HG03025 (cell line): ENCODE results near the gene UNC5A.

Experiments used
- ATAC-seq: cut with Tn5 transposase; IDR thresholded peaks from one replicate; pipeline ENCODE4 v1.9.1; 2021; ENCODE audit warnings: mild to moderate bottlenecking, moderate library complexity; ENCODE audit not compliant: unreplicated experiment, low FRiP score

UNC5A gene

GRCh38 chr5:176888865-176889165, 78.5 kb downstream of the UNC5A start:
- ATAC-seq, result no peak

DNA sequence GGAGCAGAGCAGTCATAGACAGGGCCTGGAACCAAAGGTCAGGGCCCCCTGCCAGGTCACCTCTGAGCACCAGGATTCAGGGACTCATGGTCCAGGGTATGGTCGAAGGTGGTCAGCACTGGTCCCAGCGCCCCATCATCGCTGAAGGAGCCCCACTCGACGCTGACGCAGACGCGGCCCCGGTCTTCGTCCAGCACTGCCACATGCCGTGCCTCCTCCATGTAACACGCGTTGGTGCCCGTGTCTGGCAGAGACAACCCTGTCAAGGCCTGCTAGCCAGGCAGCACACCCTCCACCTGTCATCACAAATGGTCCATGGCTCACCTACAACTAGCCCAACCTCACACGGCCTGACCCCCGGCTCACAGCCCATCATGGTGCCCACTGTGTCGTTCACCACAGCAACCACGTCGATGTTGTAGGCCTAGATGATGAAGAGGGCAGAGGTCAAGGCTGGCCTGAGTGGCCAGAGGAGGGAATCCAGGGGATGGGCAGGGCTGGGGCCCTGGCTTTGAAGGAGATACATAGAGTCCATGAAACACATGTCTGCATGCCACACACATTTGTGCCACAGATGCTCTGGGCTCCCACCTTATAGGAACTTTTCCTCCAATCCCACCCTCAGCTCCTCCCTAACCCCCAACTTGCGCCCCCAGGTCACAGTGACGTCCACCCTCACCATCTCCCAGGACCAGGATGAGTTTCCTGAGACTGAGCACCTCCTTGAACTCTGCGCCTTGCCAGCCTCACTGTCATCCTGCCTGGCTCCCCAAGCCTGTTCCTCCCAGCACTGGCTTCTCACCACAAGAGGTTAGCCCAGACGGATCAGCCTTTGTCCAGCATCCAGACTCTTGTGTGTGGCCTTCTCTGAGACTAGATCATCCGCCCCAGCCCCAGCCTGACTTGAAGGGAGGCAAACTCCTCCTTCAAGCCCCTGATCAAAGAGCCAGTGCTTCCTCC, 79.2 kb downstream of the UNC5A start:
- ATAC-seq, result no peak

DNA sequence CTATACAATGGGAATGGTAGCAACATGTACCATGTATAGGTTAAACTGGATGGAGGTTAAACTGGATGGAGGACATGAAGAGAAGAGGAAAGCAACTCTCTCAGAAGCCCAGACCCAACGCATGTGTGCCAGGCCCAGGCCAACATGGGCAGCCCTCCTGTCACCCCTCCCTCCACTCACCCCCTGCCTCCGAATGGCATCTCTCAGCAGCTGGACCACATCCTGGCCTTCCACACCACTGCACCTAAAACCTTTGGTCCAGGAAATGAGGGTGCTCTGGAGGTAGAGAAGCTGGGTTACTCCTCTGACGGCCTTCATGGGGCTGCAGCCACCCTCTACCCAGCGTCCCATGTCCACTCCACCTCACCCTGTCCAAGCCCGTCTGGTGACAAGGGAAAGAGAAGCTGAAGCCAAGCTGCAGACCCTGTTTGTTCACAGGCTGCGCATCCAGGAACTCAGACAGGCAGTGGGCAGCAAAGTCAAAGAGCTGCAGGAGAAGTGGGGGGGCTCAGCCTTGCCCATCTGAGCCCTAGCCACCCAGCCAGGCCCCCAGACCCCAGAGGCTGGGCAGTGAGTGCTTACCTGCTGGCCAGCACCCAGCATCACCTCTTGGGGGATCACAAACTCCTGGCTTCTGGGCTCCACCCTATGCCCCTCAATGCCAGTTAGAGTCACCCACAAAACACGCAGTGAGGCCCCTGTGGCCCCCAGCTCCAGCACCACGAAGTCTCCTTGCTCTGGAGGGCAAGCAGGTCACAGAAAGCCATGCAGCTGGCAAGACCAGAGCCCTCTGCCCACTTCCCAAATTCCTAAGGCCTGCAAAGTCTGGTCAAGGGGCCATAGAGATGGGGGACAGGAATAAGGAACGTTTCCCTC, 80.3 kb downstream of the UNC5A start:
- no peak for ATAC-seq

DNA sequence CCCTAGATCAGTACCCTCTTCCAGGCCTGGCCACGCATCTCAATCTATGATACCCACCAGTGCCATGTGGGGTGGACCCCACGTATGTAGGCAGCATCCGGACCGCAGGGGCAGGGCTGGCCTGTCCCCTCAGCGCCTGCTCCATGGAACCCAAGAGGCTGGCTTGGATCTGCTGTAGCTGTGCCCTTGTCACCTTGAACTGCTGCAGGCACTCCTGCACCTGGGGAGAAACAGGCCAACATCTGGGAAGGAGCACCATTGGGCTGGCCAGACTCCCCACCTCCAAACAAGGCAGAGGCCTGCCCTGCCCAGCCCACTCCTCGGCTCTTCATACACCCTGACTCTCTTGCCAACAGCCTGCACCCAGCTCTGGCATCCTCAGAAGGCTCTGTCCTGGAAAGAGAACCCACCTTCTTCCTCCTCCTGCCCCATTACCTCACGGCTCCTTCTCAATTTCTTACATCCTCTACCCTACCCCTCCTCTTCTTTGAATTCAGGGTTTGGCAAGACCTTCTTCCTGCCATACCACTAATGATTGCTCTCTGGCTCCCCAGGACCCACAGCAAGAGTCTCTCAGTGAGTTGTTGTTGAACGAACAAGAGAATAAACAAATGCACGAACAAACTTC, 81.1 kb downstream of the UNC5A start:
- ATAC-seq, result no peak

GRCh38 chr5:176892663-176893062, 82.3 kb downstream of the UNC5A start:
- ATAC-seq, result no peak

DNA sequence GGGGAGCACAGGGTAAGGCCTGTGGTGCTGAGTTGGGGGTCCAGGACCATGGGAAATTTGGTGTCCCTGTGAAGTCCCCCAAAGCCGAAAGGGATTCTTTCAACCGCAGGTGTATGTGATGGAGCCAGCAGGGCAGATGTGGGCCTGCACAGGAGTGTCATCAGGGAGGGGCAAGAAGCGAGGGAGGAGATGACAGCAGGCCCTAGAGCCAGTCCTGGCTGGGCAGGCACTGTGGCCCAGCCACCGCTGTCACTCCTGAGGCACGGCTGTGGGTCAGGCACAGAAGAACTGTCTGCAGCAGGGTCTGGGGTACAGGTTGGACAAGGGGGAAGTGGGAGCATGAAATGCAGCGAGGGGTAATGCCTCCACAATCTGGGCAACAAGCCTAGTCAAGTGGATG, 83.9 kb downstream of the UNC5A start:
- no peak for ATAC-seq

DNA sequence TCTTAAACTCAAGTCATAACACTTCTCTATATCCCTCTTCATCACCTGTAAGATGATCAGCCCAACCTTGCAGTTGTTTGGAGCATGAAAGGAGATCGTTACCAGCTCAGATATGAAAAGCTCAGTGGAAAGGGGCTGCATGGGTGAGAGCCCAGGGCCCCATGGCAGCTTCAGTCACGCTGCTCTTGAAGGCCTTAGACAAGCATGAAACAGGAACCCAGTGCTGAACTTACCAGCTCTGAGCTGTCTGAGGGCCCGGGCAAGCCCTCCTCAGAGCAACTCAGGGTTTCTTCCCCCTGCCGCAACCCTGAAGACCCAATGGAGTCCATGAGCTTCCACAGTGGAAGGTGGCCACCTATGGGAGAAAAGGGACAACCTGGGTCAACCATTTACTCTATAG, 85.5 kb downstream of the UNC5A start:
- ATAC-seq, result no peak

DNA sequence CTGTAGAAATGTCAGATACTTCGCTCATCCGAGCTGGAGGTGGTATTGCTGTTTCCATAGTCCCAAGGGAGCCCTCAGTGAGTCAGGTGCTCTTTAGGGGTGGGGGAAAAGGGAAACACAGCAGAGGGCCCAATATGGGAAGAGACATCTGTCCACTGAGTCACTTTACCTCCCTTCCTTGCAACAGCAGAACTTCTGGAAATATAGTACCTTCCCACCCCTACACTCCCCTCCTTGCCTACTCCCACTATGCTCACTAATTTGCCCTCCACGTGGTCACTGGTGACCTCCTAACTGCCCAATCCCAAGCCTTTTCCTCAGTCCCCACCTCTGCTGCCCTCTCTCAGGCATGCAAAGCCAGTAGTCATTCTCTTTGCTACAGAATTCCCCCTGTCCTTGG, 86.9 kb downstream of the UNC5A start:
- ATAC-seq, result no peak

DNA sequence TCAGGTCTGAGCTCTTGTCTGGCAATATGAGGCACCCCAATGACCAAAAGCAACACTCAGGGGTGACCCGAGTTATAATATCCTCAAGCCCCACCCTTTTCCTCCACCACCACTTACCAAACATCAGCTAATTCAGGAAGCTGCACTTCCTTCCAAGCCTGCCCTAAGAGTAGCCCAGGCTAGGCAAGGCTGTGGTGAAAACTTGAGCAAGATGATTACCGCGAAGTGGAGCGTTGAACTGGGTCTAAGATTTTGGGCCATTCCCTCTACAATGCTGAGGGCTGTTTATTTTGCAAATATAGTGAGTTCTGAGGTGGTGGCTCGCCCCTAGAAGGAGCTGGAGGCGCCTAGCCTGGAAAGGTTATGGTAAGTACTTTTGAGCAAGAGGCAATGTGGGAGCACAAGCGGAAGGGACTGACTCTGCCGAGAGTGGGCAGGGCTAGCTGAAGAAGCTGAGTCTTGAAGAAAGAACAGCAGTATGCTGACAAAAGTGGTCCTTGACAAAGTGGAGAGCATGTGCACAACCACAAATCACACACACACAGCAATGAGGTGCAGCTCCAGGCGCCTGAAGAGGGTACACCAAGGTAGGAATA, 89.0 kb downstream of the UNC5A start, which contains the start of gene HK3:
HK3 (minus strand) TSS at position 51 of the 596 bp plus-strand sequence. CDS start 3,187 bp downstream, outside the sequence.
- ATAC-seq, result no peak

DNA sequence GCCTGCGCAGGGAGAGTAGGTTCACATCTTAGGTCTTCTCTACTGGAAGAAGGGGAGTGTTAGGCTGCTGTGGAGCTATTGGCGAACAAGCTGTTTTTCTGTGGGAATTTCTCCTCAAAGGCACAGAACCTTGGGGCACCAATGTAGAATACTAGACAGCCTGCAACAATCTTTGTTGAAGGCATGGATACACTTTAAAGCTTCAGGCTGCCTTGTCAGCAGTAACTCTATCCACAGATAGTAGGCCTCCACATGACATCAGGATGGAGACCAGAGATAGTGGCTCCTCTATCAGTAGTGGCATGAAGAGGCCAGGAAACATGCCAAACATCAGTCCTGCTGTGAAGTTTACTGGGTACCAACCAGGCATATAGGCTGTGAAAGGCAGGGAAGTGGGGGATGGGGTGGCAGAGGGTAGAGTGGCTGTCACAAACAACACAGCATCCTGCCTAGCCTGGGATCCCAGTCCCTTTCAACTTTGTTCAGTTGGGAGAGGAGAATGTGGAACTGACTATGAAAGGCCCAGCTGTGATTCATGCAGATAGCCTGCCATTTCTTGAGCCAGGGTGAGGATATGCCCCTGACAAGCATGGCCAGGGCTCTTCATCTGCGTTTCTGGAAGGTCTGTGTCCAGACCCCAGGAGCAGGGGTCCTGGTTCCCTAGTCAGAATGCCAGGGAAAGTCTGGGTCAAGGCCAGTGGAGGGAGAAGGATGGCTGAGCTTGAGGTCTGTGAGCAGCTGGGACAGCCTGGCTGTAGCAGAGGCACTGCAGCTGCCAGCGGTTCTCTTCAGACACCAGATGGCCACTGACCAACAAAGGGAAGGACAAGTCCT, 89.8 kb downstream of the UNC5A start:
- ATAC-seq, result no peak

- no peak for ATAC-seq
Measured at GRCh38 chr5:176900780-176901204, 90.4 kb downstream of the UNC5A start.

DNA sequence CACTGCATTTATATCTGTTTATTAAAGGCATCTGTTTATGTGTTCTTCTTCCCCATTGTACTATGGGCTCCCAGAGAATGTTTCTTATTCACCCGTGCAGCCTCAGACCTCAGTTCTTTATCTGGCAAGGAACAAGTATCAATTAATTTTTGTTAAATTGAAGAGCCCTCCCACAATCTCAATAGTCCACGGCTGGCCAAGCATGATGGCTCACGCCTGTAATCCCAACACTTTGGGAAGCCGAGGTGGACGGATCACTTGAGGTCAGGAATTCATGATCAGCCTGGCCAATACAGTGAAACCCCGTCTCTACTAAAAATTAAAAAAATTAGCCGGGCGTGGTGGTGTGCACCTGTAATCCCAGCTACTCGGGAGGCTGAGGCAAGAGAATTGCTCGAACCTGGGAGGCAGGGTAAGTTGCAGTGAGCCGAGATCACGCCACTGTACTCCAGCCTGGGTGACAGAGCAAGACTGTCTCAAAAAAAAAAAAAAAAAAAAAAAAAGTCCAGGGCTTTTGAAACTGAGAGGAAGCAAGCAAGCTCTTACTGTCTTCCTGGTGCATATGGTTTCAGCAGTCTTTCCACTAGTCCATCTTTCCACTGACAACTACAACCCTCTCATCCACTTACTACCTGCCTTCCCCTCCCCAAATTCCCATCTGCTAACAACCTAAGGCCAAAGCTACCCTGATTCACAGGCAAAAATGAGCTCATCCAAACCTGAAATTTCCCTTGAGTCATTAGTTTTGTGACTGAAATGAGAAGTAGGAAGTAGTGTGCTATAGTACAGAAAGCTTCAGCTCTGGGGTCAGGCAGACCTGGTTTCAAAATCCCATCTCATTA, 91.1 kb downstream of the UNC5A start:
- ATAC-seq, result no peak

- ATAC-seq, result no peak
Measured at GRCh38 chr5:176902102-176902814, 91.9 kb downstream of the UNC5A start.

- ATAC-seq, result no peak
Measured at GRCh38 chr5:176902911-176903664, 92.7 kb downstream of the UNC5A start.

GRCh38 chr5:176904276-176904675, 93.9 kb downstream of the UNC5A start:
- no peak for ATAC-seq

DNA sequence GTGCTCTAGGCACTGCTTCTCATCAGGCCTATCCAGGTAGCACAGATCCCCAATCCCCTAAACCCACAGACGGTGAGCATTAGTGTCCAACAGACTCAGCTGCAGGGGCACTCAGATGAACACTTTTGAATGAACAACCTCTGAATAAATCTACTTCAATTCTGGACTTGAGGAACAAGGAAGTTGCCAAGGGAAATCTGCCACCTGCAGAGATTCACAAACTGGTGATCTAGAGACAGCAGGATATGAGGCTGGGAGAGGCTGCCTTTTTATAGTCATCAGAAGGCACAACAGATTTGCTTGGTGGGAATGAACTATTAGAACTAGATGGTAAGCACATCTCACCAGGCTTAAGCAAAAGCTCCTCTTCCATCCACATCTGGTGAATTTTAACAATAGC, 95.8 kb downstream of the UNC5A start:
- ATAC-seq, result no peak

DNA sequence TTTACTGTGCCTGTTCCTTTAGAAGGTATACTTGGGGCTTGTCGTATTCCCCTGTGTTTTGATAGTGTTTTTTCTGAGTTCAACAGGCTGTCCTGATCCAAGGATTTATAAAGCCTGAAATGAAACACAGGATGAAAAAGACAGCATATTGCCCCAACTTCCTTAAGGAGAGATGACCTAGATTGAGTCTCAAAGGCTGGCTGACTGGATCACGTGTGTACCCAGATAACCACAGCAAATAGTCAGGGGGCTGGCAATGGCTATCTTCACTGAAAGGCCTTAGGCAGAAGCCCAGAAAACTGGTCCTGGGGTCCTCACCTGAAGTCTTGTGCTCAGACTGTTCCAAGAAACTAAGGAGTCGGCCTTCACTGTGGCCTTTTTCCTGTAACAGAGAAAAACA, 96.4 kb downstream of the UNC5A start:
- ATAC-seq, result no peak
